Parathyroid adenoma (tissue), 2 donors: ENCODE measurements around the gene SLC8B1.

Experiments used
- H2AFZ ChIP-seq: fragments of 300-600 bp; sonication (generic); one replicate; pipeline ENCODE4 v1.7.0; 2017; ENCODE audit warnings: antibody characterized with exemption, mild to moderate bottlenecking
- H3K27ac ChIP-seq: fragments of 300-600 bp; sonication (generic); one replicate; pipeline ENCODE4 v1.7.0; 2017
- H3K27me3 ChIP-seq: fragments of 300-600 bp; sonication (generic); one replicate; pipeline ENCODE4 v1.7.0; 2017; ENCODE audit warnings: low read length; ENCODE audit not compliant: control insufficient read depth, insufficient read depth
- H3K36me3 ChIP-seq: fragments of 300-600 bp; sonication (generic); one replicate; pipeline ENCODE4 v1.7.0; 2017; ENCODE audit warnings: low read length; ENCODE audit not compliant: control insufficient read depth, insufficient read depth
- H3K4me1 ChIP-seq: fragments of 300-600 bp; sonication (generic); one replicate; pipeline ENCODE4 v1.7.0; 2017; ENCODE audit warnings: control low read depth
- H3K4me2 ChIP-seq: fragments of 300-600 bp; sonication (generic); one replicate; pipeline ENCODE4 v1.7.0; 2017; ENCODE audit warnings: low read length
- H3K4me3 ChIP-seq: fragments of 300-600 bp; sonication (generic); one replicate; pipeline ENCODE4 v1.7.0; 2017; ENCODE audit warnings: low read depth, low read length
- H3K79me2 ChIP-seq: fragments of 300-600 bp; sonication (generic); one replicate; pipeline ENCODE4 v1.7.0; 2017; ENCODE audit warnings: control low read depth
- H3K9ac ChIP-seq: fragments of 300-600 bp; sonication (generic); one replicate; pipeline ENCODE4 v1.7.0; 2017; ENCODE audit warnings: mild to moderate bottlenecking
- H3K9me3 ChIP-seq: fragments of 300-600 bp; sonication (generic); one replicate; pipeline ENCODE4 v1.7.0; 2017; ENCODE audit warnings: low read length; ENCODE audit not compliant: control insufficient read depth
- TF ChIP-seq, protein P1 (sequence below): fragments of 300-600 bp; sonication (generic); IDR thresholded peaks from one replicate; pipeline ENCODE4 v1.7.0; 2017; ENCODE audit warnings: antibody characterized with exemption, mild to moderate bottlenecking
- donor health status: primary hyperparathyroidism.

SLC8B1 gene

DNA sequence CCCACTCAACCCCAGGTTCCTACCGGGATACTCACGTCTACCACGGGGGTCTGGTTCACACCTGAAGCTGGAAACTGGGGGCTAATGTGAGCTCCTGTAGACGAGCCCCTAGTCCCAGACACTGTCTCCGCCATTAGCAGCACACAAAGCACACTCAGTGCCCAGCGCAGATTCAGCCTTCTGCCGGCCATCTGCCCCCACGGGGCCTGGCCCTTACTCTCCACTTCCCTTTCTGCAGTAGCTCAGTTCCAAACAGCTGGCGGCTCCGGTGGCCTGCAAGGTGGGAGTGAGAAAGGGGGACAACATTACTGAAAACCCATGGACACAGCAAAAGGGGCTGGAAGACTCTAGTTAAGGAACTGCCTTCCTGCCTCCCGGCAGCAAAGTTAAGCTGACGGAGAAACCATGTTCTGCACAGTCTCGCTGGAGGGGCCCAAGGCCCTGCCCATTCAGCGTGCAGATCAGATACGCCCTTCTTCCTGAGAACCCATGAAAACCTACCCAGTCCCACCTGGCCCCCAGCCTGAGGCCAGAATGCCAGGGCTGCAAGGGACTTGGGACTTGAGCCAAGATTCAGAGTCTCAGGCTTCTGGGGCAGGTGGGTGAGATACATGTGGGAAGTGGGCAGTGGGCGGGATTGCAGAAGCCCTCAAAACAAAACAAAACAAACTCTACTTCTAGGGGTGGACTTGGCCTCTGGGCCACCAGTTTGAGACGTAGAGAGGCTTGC, 2.1 kb downstream of the SLC8B1 start:
- no peaks in the 10 kb centered on the region for H3K9me3 ChIP-seq
- no peak overlapping the region for H3K4me3 ChIP-seq
- H3K4me1 ChIP-seq = no peaks in the 10 kb centered on the region
- H2AFZ ChIP-seq = no peak overlapping the region
- H3K79me2 ChIP-seq = no peaks in the 10 kb centered on the region
- H3K27me3 ChIP-seq = no peaks in the 10 kb centered on the region
- TF ChIP-seq, protein P1, sequence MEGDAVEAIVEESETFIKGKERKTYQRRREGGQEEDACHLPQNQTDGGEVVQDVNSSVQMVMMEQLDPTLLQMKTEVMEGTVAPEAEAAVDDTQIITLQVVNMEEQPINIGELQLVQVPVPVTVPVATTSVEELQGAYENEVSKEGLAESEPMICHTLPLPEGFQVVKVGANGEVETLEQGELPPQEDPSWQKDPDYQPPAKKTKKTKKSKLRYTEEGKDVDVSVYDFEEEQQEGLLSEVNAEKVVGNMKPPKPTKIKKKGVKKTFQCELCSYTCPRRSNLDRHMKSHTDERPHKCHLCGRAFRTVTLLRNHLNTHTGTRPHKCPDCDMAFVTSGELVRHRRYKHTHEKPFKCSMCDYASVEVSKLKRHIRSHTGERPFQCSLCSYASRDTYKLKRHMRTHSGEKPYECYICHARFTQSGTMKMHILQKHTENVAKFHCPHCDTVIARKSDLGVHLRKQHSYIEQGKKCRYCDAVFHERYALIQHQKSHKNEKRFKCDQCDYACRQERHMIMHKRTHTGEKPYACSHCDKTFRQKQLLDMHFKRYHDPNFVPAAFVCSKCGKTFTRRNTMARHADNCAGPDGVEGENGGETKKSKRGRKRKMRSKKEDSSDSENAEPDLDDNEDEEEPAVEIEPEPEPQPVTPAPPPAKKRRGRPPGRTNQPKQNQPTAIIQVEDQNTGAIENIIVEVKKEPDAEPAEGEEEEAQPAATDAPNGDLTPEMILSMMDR = no peak
- no peak overlapping the region for H3K9ac ChIP-seq
- no peak overlapping the region for H3K4me2 ChIP-seq
- no peak overlapping the region for H3K27ac ChIP-seq
- no peaks in the 10 kb centered on the region for H3K36me3 ChIP-seq

DNA sequence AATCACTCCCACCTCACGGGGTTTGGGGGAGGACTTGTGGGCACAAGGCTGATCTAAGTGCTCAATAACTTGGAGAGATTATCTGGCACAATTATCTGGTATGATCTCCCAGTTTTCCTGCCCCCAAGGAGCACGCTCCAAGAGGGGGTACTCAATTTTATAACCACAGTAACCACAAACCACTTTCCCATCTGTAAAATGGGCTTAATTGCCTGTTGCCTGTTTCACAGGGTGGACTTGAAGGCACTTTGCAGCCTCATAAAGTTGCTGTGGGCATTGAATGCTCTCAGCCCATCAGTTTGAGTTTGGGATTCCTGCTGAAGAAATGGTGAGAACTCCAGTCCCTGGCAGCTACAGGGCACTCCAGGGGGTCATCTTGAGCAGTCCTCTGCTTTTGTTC, 4.4 kb downstream of the SLC8B1 start:
- Histone ChIP-seq H3K27ac (no peak overlapping the region), H3K79me2 (no peaks in the 10 kb centered on the region), H3K27me3 (no peaks in the 10 kb centered on the region), H3K4me1 (no peaks in the 10 kb centered on the region), H3K9me3 (no peaks in the 10 kb centered on the region), H3K4me2 (no peak overlapping the region), H3K4me3 (no peak overlapping the region), H3K36me3 (no peaks in the 10 kb centered on the region), H3K9ac (no peak overlapping the region), H2AFZ (no peak overlapping the region)
- TF ChIP-seq, protein P1 = no peak

DNA sequence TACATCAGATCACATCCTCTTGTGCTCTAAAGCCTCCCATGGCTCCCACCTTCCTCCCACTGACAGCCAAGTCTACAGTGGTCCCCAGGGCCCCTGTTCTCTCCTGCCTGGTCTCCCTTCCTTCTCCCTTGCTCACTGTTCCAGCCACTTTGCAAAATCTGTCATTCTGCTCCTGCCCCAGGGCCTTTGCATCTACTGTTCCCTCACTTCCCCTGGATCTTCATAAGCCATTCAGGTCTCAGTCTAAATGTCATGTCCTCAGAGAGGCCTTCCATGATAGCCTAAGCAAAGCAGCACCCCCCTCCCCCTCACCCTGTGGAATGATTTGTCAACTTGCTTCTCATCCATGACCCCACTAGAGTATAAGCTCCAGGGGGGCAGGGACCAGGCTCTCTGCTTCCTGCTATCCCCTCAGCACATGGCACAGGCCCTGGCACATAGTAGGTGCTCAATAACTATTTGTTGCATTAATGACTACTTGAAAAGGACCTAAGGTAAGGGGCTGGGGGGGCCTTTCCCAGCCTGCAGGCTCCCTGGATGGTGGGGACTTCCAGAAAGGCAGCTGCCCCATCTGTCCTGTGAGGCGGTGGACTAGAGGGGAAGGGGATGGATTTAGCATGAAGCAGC, 5.0 kb downstream of the SLC8B1 start:
- Histone ChIP-seq H3K9ac (no peak overlapping the region), H3K27me3 (no peaks in the 10 kb centered on the region), H3K4me2 (no peak overlapping the region), H3K79me2 (no peaks in the 10 kb centered on the region), H3K27ac (no peak overlapping the region), H3K4me3 (no peak overlapping the region), H3K9me3 (no peaks in the 10 kb centered on the region), H2AFZ (no peak overlapping the region), H3K36me3 (no peaks in the 10 kb centered on the region), H3K4me1 (no peaks in the 10 kb centered on the region)
- TF ChIP-seq, protein P1 = no peak

DNA sequence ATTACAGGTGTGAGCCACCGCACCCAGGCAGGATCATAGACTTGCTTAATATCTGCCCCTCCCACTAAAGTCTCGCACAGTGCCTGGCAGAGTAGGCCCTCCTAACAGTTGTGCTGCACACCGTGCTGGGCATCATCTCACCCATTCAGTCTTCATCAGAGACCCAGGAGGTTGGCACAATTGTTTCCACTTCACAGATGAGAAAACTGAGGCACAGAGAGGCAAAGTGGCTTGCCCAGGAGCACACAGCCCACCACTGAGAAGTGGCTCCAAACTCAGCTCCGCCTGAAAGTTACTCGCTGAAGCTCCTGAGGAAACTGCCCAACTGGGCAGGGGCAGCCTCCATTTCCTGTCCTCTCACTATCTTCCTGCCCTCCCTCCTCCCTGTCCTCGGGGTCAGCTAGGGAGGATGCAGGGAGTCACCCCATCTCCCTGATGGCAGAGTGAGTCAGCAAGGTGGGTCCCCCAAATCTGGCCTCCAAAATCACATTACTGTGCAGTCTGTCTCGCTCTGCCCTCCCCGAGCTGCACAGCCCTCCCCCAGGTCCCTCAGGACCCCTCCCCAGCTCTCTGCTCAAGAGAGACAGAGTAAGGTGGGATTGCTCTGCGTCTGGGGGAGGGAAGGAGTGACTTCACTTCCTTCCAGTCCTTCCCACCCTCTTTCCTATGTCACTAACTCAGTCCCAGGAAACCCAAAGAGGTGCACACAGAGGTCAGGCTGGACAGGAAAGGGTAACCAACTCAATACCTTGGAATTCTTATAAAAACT, 5.7 kb downstream of the SLC8B1 start:
- no peaks in the 10 kb centered on the region for H3K79me2 ChIP-seq
- H3K4me3 ChIP-seq = no peak overlapping the region
- no peaks in the 10 kb centered on the region for H3K4me1 ChIP-seq
- H3K27ac ChIP-seq = no peak overlapping the region
- TF ChIP-seq, protein P1 = no peak
- H3K4me2 ChIP-seq = no peak overlapping the region
- H2AFZ ChIP-seq = no peak overlapping the region
- H3K9me3 ChIP-seq = no peaks in the 10 kb centered on the region
- H3K27me3 ChIP-seq = no peaks in the 10 kb centered on the region
- no peaks in the 10 kb centered on the region for H3K36me3 ChIP-seq
- no peak overlapping the region for H3K9ac ChIP-seq
